Measurements from ENCODE around the gene C3orf33. TPM values are rescaled to one million over a fixed set of nuclear protein-coding genes. Genes with fewer than 3 reads are reported as not detected.

C3orf33 gene
- total and polyA plus RNA-seq, 9 of the 15 experiments (the other 6 are each of a cell fraction or from before 2014, with no cell fraction given), result 4.1 to 10.2 (median 6.0) TPM

DNA sequence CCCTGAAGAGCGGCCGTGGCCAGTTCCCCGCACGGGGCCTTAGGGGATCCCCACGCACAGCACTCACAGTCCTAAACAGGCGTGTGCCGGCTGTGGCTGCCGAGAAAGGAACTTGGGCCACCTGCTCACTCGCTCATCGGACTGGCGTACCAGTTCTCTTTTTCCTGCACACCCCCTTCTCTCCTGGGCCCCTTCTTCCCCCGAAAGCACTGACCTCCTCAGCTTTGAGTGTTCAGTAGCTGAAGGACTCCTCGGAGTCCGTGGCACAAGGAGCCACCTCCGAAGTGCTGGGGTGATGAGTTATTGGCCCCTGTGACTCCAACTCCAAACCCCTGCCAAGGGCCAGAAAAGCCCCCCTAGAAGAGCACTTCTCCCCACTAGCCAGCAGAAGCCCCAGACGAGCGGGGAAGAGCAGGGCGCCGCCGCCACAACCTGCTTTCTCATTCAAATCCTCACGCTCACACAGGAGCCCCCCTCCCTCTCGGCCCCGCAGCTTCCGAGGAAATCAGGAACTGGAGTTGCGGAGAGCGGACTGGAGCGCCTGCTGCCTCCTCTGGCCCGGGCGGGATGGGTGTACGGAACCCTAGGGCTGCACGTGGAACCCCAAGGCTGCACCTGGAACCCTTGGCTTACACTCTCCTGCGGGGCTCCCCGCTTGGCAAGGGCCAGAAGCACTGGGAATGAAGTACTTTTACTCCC is 61.3 kb downstream of the C3orf33 start, which contains the start of gene PLCH1 (continued):
- TF ChIP-seq, protein P1, sequence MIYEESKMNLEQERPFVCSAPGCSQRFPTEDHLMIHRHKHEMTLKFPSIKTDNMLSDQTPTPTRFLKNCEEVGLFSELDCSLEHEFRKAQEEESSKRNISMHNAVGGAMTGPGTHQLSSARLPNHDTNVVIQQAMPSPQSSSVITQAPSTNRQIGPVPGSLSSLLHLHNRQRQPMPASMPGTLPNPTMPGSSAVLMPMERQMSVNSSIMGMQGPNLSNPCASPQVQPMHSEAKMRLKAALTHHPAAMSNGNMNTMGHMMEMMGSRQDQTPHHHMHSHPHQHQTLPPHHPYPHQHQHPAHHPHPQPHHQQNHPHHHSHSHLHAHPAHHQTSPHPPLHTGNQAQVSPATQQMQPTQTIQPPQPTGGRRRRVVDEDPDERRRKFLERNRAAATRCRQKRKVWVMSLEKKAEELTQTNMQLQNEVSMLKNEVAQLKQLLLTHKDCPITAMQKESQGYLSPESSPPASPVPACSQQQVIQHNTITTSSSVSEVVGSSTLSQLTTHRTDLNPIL (CRISPR knock-in tag; IDR thresholded peaks at IDR 0.05), result no peak
- TF ChIP-seq PHF21A (IDR thresholded peaks at IDR 0.05; ENCODE audit: borderline replicate concordance, low read depth) (no peak), BRCA1 (IDR thresholded peaks at IDR 0.05) (no peak), BRCA1 (CRISPR knock-in tag; IDR thresholded peaks at IDR 0.05) (no peak), NONO (IDR thresholded peaks at IDR 0.05; ENCODE audit: low read depth in 2 of 2, low read length in 1 of 2) (0 out of 4 replicates have a peak, but pooled peaks of 1 of the 2 experiments have one; percentile 24), MAFK (IDR thresholded peaks at IDR 0.05; ENCODE audit: low read length) (no peak), COPS2 (conservative IDR thresholded peaks at IDR 0.05) (no peak), ZNF3 (CRISPR knock-in tag; IDR thresholded peaks at IDR 0.05) (no peak), HES1 (IDR thresholded peaks at IDR 0.05; ENCODE audit: low read depth) (no peak), RBM34 (IDR thresholded peaks at IDR 0.05; ENCODE audit: borderline replicate concordance, insufficient read depth, low read length) (no peak), ZNF274 (IDR thresholded peaks at IDR 0.05; ENCODE audit: borderline replicate concordance, low read depth, low read length) (no peak), TCF15 (CRISPR knock-in tag; IDR thresholded peaks at IDR 0.05) (no peak), ZC3H4 (CRISPR knock-in tag; IDR thresholded peaks at IDR 0.05; ENCODE audit: borderline replicate concordance) (no peak), HNRNPLL (IDR thresholded peaks at IDR 0.05; ENCODE audit: low read depth, low read length, poor library complexity, severe bottlenecking) (no peak), NCOA1 (IDR thresholded peaks at IDR 0.05; ENCODE audit: low read depth) (no peak), PHB (CRISPR knock-in tag; IDR thresholded peaks at IDR 0.05) (no peak), RFX7 (CRISPR knock-in tag; IDR thresholded peaks at IDR 0.05) (no peak), CHCHD3 (CRISPR knock-in tag; IDR thresholded peaks at IDR 0.05) (no peak), FOSL1 (tag; conservative IDR thresholded peaks at IDR 0.05) (no peak)
- TF ChIP-seq, protein P2, sequence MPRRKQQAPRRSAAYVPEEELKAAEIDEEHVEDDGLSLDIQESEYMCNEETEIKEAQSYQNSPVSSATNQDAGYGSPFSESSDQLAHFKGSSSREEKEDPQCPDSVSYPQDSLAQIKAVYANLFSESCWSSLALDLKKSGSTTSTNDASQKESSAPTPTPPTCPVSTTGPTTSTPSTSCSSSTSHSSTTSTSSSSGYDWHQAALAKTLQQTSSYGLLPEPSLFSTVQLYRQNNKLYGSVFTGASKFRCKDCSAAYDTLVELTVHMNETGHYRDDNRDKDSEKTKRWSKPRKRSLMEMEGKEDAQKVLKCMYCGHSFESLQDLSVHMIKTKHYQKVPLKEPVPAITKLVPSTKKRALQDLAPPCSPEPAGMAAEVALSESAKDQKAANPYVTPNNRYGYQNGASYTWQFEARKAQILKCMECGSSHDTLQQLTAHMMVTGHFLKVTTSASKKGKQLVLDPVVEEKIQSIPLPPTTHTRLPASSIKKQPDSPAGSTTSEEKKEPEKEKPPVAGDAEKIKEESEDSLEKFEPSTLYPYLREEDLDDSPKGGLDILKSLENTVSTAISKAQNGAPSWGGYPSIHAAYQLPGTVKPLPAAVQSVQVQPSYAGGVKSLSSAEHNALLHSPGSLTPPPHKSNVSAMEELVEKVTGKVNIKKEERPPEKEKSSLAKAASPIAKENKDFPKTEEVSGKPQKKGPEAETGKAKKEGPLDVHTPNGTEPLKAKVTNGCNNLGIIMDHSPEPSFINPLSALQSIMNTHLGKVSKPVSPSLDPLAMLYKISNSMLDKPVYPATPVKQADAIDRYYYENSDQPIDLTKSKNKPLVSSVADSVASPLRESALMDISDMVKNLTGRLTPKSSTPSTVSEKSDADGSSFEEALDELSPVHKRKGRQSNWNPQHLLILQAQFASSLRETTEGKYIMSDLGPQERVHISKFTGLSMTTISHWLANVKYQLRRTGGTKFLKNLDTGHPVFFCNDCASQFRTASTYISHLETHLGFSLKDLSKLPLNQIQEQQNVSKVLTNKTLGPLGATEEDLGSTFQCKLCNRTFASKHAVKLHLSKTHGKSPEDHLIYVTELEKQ (CRISPR knock-in tag; IDR thresholded peaks at IDR 0.05), result no peak
- TF ChIP-seq, protein P3, sequence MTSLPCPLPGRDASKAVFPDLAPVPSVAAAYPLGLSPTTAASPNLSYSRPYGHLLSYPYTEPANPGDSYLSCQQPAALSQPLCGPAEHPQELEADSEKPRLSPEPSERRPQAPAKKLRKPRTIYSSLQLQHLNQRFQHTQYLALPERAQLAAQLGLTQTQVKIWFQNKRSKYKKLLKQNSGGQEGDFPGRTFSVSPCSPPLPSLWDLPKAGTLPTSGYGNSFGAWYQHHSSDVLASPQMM (CRISPR knock-in tag; IDR thresholded peaks at IDR 0.05), result no peak
- TF ChIP-seq, protein P4, sequence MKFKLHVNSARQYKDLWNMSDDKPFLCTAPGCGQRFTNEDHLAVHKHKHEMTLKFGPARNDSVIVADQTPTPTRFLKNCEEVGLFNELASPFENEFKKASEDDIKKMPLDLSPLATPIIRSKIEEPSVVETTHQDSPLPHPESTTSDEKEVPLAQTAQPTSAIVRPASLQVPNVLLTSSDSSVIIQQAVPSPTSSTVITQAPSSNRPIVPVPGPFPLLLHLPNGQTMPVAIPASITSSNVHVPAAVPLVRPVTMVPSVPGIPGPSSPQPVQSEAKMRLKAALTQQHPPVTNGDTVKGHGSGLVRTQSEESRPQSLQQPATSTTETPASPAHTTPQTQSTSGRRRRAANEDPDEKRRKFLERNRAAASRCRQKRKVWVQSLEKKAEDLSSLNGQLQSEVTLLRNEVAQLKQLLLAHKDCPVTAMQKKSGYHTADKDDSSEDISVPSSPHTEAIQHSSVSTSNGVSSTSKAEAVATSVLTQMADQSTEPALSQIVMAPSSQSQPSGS (CRISPR knock-in tag; IDR thresholded peaks at IDR 0.05), result no peak
